OCI-LY3 (cell line): Measurements from ENCODE around the gene ZBTB7C.

ENCODE experiments used
- CTCF ChIP-seq: fragments of 200-600, 300-600 bp; sonication (generic); IDR thresholded peaks from 2 replicates; pipeline ENCODE4 v1.5.1; 2014; ENCODE audit warnings: antibody characterized with exemption, low read length, low read depth
- EZH2phosphoT487 ChIP-seq: fragments of 200-600 bp; shearing (Covaris generic); IDR thresholded peaks from 2 replicates; pipeline ENCODE4 v1.6.1; 2018; ENCODE audit warnings: antibody characterized with exemption, mixed run types, low read depth

DNA sequence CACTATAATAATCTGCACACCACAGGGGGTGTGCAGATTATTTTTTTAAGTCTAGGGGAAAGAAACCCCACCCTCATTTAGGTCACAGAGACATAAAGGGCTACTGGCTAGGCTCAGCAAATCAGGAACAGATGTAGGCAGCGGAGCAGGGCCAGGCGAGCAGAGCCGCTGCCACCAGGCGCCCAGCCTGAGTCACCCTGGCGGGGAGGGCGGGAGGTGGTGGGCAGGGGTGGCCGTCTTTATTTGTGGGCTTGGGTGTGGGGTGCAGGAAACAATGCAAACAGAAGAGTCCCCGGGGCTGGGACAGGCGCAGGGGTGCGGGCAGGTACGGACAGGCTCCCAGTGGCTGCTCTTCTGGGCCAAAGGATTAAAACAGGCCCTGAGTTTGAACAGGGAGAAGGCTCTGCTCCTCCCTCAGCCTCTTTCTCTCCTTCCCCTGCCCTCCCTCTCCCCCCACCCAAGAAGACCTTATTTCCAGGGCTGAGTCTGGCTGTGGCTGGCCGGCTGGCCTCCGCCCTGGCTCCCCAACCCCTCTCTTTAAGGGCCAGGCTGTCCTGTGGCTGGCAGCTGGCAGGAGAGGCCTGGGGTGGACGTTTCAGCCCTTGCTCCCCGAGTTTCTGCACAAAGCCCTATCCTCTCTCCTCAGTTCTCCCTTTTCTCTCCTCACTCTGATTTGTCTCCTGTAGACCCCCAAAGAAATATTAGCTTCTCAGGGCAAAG, 335.8 kb downstream of the ZBTB7C start:
- no peak for TF ChIP-seq CTCF
- TF ChIP-seq EZH2phosphoT487: no peak
